ENCODE measurements around the gene MMP24. TPM values are rescaled to one million over a fixed set of nuclear protein-coding genes. Genes with fewer than 3 reads are reported as not detected.

Gene MMP24
- total and polyA plus RNA-seq, 2 experiments from 2014 or later = 2.0 to 27.3 TPM

GRCh38 chr20:35319192-35319870 lies 92.8 kb downstream of the MMP24 start:
- no peaks in the 10 kb centered on the region for H4K20me1 ChIP-seq (replicated peaks; ENCODE audit: insufficient read depth)
- H2AFZ ChIP-seq = no peak overlapping the region
- Mint-ChIP-seq H3K4me3 (no peak overlapping the region), H3K4me1 (peaks cover 28% of the 10 kb centered on the region), H3K27me3 (ENCODE audit: insufficient read depth, low read depth, poor library complexity) (peaks cover 4% of the 10 kb centered on the region), H3K36me3 (ENCODE audit: low read depth) (no peaks in the 10 kb centered on the region), H3K9me3 (no peaks in the 10 kb centered on the region; the same call in 2 of the 3 replicates), H3K27ac (0 out of 2 replicates have a peak overlapping the region, but pooled peaks have one; percentile 2)
- DNase-seq (ENCODE audit: low spot score) = no peak
- H3K4me2 ChIP-seq = no peak overlapping the region
- H3K79me2 ChIP-seq (replicated peaks; ENCODE audit: insufficient read depth) = no peaks in the 10 kb centered on the region
- H3K4me3 ChIP-seq = no peak overlapping the region
- H3K27me3 ChIP-seq (ENCODE audit: insufficient read depth) = no peaks in the 10 kb centered on the region
- no peaks in the 10 kb centered on the region for H3K36me3 ChIP-seq (ENCODE audit: insufficient read depth)
- peaks cover 8% of the 10 kb centered on the region for H3K4me1 ChIP-seq (ENCODE audit: insufficient read depth)
- no peak overlapping the region for H3K27ac ChIP-seq (ENCODE audit: low read depth)
- no peaks in the 10 kb centered on the region for H3K9me2 ChIP-seq (ENCODE audit: insufficient read depth)
- no peaks in the 10 kb centered on the region for H3F3A ChIP-seq (replicated peaks; ENCODE audit: low read depth)
- no peak; the same call in 2 of the 3 replicates for ATAC-seq
- TF ChIP-seq STAT1 (IDR thresholded peaks at IDR 0.05; ENCODE audit: unreplicated experiment) (no peak), JUNB (IDR thresholded peaks at IDR 0.05; ENCODE audit: unreplicated experiment) (no peak), ZNF462 (CRISPR knock-in tag; IDR thresholded peaks at IDR 0.05) (no peak), ZNF114 (CRISPR knock-in tag; IDR thresholded peaks at IDR 0.05) (no peak), ZNF331 (CRISPR knock-in tag; IDR thresholded peaks at IDR 0.05; ENCODE audit: low read depth) (no peak), ETS1 (IDR thresholded peaks at IDR 0.05) (no peak), CTCF (conservative IDR thresholded peaks at IDR 0.05; ENCODE audit: low read depth in 2 of 2) (no peak), POLR2AphosphoS5 (IDR thresholded peaks at IDR 0.05; ENCODE audit: low read depth) (no peak), EZH2phosphoT487 (IDR thresholded peaks at IDR 0.05; ENCODE audit: unreplicated experiment) (no peak), REST (IDR thresholded peaks at IDR 0.05; ENCODE audit: unreplicated experiment) (no peak), EZH2 (IDR thresholded peaks at IDR 0.05; ENCODE audit: low read depth, unreplicated experiment) (no peak), CREB1 (CRISPR knock-in tag; IDR thresholded peaks at IDR 0.05; ENCODE audit: low read depth) (no peak), NANOG (IDR thresholded peaks at IDR 0.05; ENCODE audit: borderline replicate concordance) (no peak)

Measured in GM23338 (cell line).